Brain microvascular endothelial cell (primary cell): Measurements from ENCODE around the gene AP1S1.
"Not testable (repeated sequence)": the region's sequence is repeated elsewhere in the genome, so short reads cannot be mapped to it uniquely, and the experiment has no call there.

ENCODE experiments used
- DNase-seq: peaks from one replicate; pipeline ENCODE4 v3.0.0-alpha.2; 2020
- H3K27ac ChIP-seq: fragments of 250-450 bp; sonication (Bioruptor Pico); 2 replicates; pipeline ENCODE4 v1.5.1; 2020; ENCODE audit warnings: mild to moderate bottlenecking, moderate library complexity
- H3K27me3 ChIP-seq: fragments of 250-450 bp; sonication (Bioruptor Pico); replicated peaks from 2 replicates; pipeline ENCODE4 v1.5.1; 2020; ENCODE audit warnings: mild to moderate bottlenecking
- H3K36me3 ChIP-seq: fragments of 250-450 bp; sonication (Bioruptor Pico); replicated peaks from 2 replicates; pipeline ENCODE4 v1.5.1; 2020; ENCODE audit warnings: mild to moderate bottlenecking
- H3K4me3 ChIP-seq: 2 replicates; pipeline ENCODE4 v1.5.1; 2011; ENCODE audit warnings: low read depth, mild to moderate bottlenecking, control low read depth, low read length, moderate library complexity
- in situ Hi-C: cut with HindIII; loops from 2 replicates; pipeline ENCODE4 v1.10.0; 2017; ENCODE audit warnings: low sequenced_read_pairs, low pct_ligation_motif_present
- TF ChIP-seq, protein P1 (sequence below): IDR thresholded peaks from 2 replicates; pipeline ENCODE4 v1.5.1; 2011; ENCODE audit warnings: low read depth, mild to moderate bottlenecking, moderate library complexity, low read length, control low read depth, inconsistent platforms; ENCODE audit errors: missing control alignments

The AP1S1 gene

GRCh38 chr7:101115215-101115614 lies 39.1 kb upstream of the AP1S1 start:
- DNase-seq, result no peak
- peak overlapping the region; percentile 93 for H3K27ac ChIP-seq
- H3K36me3 ChIP-seq, result no peaks in the 10 kb centered on the region
- in situ Hi-C loops, result no loop called here
- H3K4me3 ChIP-seq, result no peak overlapping the region
- no peaks in the 10 kb centered on the region for H3K27me3 ChIP-seq
- TF ChIP-seq, protein P1, sequence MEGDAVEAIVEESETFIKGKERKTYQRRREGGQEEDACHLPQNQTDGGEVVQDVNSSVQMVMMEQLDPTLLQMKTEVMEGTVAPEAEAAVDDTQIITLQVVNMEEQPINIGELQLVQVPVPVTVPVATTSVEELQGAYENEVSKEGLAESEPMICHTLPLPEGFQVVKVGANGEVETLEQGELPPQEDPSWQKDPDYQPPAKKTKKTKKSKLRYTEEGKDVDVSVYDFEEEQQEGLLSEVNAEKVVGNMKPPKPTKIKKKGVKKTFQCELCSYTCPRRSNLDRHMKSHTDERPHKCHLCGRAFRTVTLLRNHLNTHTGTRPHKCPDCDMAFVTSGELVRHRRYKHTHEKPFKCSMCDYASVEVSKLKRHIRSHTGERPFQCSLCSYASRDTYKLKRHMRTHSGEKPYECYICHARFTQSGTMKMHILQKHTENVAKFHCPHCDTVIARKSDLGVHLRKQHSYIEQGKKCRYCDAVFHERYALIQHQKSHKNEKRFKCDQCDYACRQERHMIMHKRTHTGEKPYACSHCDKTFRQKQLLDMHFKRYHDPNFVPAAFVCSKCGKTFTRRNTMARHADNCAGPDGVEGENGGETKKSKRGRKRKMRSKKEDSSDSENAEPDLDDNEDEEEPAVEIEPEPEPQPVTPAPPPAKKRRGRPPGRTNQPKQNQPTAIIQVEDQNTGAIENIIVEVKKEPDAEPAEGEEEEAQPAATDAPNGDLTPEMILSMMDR, result no peak

DNA sequence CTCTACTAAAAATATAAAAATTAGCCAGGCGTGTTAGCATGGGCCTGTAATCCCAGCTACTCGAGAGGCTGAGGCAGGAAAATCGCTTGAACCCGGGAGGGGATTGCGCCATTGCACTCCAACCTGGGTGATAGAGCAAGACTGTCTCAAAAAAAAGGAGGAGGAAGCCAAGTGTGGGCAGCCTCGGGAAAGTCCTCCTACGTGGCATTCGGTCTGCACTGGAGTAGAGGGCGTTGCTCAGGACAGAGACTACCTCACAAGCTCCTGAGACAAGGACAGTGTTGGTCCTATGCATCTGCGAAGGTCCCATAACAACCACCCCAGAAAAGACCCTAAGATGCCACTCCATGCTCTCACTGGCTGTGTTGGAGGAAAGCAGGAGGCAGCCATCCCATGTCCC lies 37.4 kb upstream of the AP1S1 start:
- Histone ChIP-seq H3K27ac (peak overlapping the region; percentile 97), H3K27me3 (no peaks in the 10 kb centered on the region), H3K4me3 (no peak overlapping the region), H3K36me3 (no peaks in the 10 kb centered on the region)
- DNase-seq, result peak; percentile 57
- TF ChIP-seq, protein P1, result no peak
- in situ Hi-C loops, result no loop called here

- DNase-seq, result no peak
- TF ChIP-seq, protein P1, result no peak
- in situ Hi-C loops, result no loop called here
- no peaks in the 10 kb centered on the region for H3K27me3 ChIP-seq
- H3K27ac ChIP-seq, result peak overlapping the region; percentile 97
- H3K4me3 ChIP-seq, result no peak overlapping the region
- no peaks in the 10 kb centered on the region for H3K36me3 ChIP-seq
These were observed 35.4 kb upstream of the AP1S1 start for GRCh38 chr7:101118856-101119255.

DNA sequence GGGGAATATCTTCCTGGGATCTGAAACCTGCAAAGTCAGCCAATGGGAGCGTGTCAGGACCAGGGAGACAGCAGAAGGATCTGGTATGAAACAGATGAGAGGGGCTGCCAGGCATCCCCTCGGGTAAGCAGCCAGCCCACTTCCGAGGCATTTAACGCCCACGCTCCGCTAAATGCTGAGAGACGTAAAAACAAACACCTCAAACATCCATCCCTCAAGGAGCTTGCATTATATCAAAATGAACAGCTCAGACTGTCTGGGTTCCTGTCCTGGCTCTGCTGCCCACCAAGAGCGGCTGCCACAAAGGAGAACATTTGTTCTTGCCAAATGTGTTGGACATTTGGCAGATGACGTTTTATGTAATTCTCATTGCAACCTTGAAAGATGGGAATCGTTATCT lies 34.4 kb upstream of the AP1S1 start:
- H3K4me3 ChIP-seq, result no peak overlapping the region
- H3K27me3 ChIP-seq, result no peaks in the 10 kb centered on the region
- in situ Hi-C loops, result no loop called here
- TF ChIP-seq, protein P1, result no peak
- peak; percentile 62 for DNase-seq
- no peaks in the 10 kb centered on the region for H3K36me3 ChIP-seq
- H3K27ac ChIP-seq, result peak overlapping the region; percentile 97

- in situ Hi-C loops, result no loop called here
- TF ChIP-seq, protein P1, result no peak
- Histone ChIP-seq H3K27me3 (no peaks in the 10 kb centered on the region), H3K27ac (peak overlapping the region; percentile 97), H3K36me3 (no peaks in the 10 kb centered on the region), H3K4me3 (no peak overlapping the region)
- no peak for DNase-seq
These were observed 34.0 kb upstream of the AP1S1 start for GRCh38 chr7:101120315-101120714.

DNA sequence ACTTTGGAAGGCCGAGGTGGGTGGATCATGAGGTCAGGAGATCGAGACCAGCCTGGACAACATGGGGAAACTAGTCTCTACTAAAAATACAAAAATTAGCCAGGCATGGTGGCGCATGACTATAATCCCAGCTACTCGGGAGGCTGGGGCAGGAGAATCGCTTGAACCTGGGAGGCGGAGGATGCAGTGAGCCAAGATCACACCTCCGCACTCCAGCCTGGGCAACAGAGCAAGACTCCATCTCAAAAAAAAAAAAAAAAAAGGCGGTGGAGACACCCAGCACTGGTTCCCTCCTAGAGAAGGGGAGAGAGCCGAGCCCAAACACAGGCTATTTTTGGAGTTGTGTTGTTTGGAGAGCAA lies 32.7 kb upstream of the AP1S1 start:
- DNase-seq, H3K27me3 ChIP-seq, H3K36me3 ChIP-seq, H3K4me3 ChIP-seq, in situ Hi-C loops: not testable (repeated sequence)
- H3K27ac ChIP-seq, result peak overlapping the region; percentile 97
